Measurements from ENCODE around the gene SMIM30.
"Not testable (repeated sequence)": the region's sequence is repeated elsewhere in the genome, so short reads cannot be mapped to it uniquely, and the experiment has no call there.

The SMIM30 gene

GRCh38 chr7:113118074-113118959, at the start of gene SMIM30:
Gene SMIM30 (minus strand): TSS chr7:113118554. CDS start chr7:113117578, 976 bp downstream.
- peak; percentile 81 to 88 for DNase-seq

GRCh38 chr7:113166176-113166575, 47.8 kb upstream of the SMIM30 start:
- DNase-seq = not testable (repeated sequence)

GRCh38 chr7:113161050-113161449, 42.7 kb upstream of the SMIM30 start:
- no peak for DNase-seq

GRCh38 chr7:113159746-113160339, 41.5 kb upstream of the SMIM30 start:
- DNase-seq = no peak

GRCh38 chr7:113158756-113159155, 40.4 kb upstream of the SMIM30 start:
- no peak for DNase-seq

GRCh38 chr7:113154117-113154516, 35.8 kb upstream of the SMIM30 start:
- no peak for DNase-seq

GRCh38 chr7:113144817-113145216, 26.5 kb upstream of the SMIM30 start:
- DNase-seq = no peak

- DNase-seq = no peak
Measured at GRCh38 chr7:113143486-113144257, 25.3 kb upstream of the SMIM30 start.

GRCh38 chr7:113142385-113143119, 24.2 kb upstream of the SMIM30 start:
- DNase-seq = no peak

GRCh38 chr7:113141803-113142202, 23.4 kb upstream of the SMIM30 start:
- no peak for DNase-seq

- no peak for DNase-seq
Measured at GRCh38 chr7:113140956-113141355, 22.6 kb upstream of the SMIM30 start.

- DNase-seq = no peak
Measured at GRCh38 chr7:113137241-113137640, 18.9 kb upstream of the SMIM30 start.

- DNase-seq = no peak
Measured at GRCh38 chr7:113134025-113134424, 15.7 kb upstream of the SMIM30 start.

GRCh38 chr7:113131367-113131766, 13.0 kb upstream of the SMIM30 start:
- no peak for DNase-seq

GRCh38 chr7:113128031-113128430, 9.7 kb upstream of the SMIM30 start:
- DNase-seq = no peak

- no peak for DNase-seq
Measured at GRCh38 chr7:113125728-113126127, 7.4 kb upstream of the SMIM30 start.

GRCh38 chr7:113122744-113123143, 4.4 kb upstream of the SMIM30 start:
- no peak for DNase-seq

- no peak for DNase-seq
Measured at GRCh38 chr7:113120647-113121046, 2.3 kb upstream of the SMIM30 start.

GRCh38 chr7:113119429-113119828, 1.1 kb upstream of the SMIM30 start:
- DNase-seq = no peak

- DNase-seq = not testable (repeated sequence)
Measured at GRCh38 chr7:113117374-113117774, 980 bp downstream of the SMIM30 start.

GRCh38 chr7:113113912-113114311, 4.4 kb downstream of the SMIM30 start:
- no peak for DNase-seq

- DNase-seq = no peak
Measured at GRCh38 chr7:113109718-113110117, 8.6 kb downstream of the SMIM30 start.

- DNase-seq = no peak
Measured at GRCh38 chr7:113100121-113100603, 18.2 kb downstream of the SMIM30 start.
